IPS-20b (cell line): ENCODE results near the gene ZBP1.

ENCODE experiments used
- H3K27ac ChIP-seq: one replicate; pipeline ENCODE4 v1.5.1; 2013; ENCODE audit warnings: low read length
- H3K27me3 ChIP-seq: 2 replicates; pipeline ENCODE4 v1.6.1; 2013; ENCODE audit warnings: mild to moderate bottlenecking, low read length, inconsistent platforms; ENCODE audit not compliant: insufficient read depth
- H3K36me3 ChIP-seq: 2 replicates; pipeline ENCODE4 v1.6.1; 2013; ENCODE audit warnings: low read depth, mild to moderate bottlenecking, inconsistent platforms, low read length, moderate library complexity; ENCODE audit not compliant: insufficient read depth
- H3K4me1 ChIP-seq: 2 replicates; pipeline ENCODE4 v1.6.1; 2013; ENCODE audit warnings: mild to moderate bottlenecking, control low read depth, inconsistent platforms, low read length, moderate library complexity; ENCODE audit not compliant: insufficient read depth
- H3K4me3 ChIP-seq: 2 replicates; pipeline ENCODE4 v1.5.1; 2013; ENCODE audit warnings: mild to moderate bottlenecking, low read length, inconsistent platforms
- H3K9ac ChIP-seq: 2 replicates; pipeline ENCODE4 v1.6.1; 2013; ENCODE audit warnings: low read depth, mild to moderate bottlenecking, inconsistent platforms, low read length, moderate library complexity
- H3K9me3 ChIP-seq: 2 replicates; pipeline ENCODE4 v1.6.1; 2013; ENCODE audit warnings: mild to moderate bottlenecking, low read depth, low read length, inconsistent platforms; ENCODE audit not compliant: insufficient read depth

ZBP1 gene, protein sequence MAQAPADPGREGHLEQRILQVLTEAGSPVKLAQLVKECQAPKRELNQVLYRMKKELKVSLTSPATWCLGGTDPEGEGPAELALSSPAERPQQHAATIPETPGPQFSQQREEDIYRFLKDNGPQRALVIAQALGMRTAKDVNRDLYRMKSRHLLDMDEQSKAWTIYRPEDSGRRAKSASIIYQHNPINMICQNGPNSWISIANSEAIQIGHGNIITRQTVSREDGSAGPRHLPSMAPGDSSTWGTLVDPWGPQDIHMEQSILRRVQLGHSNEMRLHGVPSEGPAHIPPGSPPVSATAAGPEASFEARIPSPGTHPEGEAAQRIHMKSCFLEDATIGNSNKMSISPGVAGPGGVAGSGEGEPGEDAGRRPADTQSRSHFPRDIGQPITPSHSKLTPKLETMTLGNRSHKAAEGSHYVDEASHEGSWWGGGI

DNA sequence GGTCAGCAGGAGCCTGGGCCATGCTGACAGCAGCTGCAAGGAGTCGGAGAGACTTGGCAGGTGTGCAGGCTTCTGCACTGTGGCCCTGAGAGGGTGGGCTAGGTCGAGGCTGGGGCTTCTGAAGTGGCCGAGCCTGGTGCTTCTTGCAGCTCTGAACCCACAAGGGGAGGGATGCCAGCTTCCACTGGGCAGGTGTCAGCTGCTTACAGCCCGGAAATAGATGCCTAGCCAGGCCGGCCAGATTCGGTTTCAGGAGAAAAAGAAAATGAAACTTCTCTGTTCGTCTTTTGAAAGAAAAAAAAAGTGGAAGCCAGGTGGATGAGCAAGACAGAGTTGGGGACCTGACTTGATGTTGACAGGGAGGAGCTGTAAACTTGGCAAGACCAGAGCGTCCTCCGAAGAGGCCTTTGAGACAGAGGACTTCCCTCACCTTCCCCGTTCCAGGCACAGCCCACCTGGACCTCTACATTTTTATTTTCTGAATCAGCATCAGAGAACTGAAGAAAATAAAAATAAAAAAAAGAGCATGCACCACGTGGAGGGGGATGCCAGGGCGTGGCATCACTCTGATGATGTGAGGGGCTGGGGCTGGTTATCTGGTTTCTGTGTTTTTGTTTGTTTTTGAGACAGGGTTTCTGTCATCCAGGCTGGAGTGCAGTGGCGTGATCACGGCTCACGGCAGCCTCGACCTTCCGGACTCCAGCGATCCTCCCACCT lies at the start of gene ZBP1:
Gene ZBP1 (minus strand): TSS at position 153 of the 717 bp plus-strand sequence. CDS start 131 bp downstream, at position 22.
- Histone ChIP-seq H3K9me3 (no peaks in the 10 kb centered on the region; the same call in 1 of the 2 replicates), H3K36me3 (no peaks in the 10 kb centered on the region), H3K27me3 (no peaks in the 10 kb centered on the region), H3K27ac (no peak within 1 kb of the TSS), H3K4me3 (no peak within 1 kb of the TSS), H3K4me1 (no peaks in the 10 kb centered on the region), H3K9ac (no peak within 1 kb of the TSS)

DNA sequence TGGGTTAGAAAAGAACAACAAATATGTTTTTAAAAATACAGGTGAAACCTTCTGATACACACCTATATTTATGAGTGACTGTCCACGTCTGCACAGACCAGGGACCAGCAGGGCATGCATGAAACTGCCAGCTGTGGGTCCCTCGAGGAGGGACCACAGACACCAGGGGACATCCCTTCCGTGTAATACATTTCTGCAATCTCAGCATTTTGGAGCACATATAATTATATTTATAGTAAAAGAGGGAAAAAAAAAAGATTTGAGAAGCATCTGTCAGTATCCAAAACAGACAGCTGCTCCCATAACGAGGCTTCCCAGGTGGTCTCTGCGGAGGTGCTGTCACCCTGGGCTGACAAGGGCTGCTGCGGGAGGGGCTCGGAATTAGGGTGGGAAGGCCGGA lies 49.4 kb upstream of the ZBP1 start:
- no peak overlapping the region for H3K4me3 ChIP-seq
- no peaks in the 10 kb centered on the region for H3K36me3 ChIP-seq
- H3K9ac ChIP-seq, result no peak overlapping the region
- no peak overlapping the region for H3K27ac ChIP-seq
- no peaks in the 10 kb centered on the region for H3K9me3 ChIP-seq
- no peaks in the 10 kb centered on the region for H3K27me3 ChIP-seq
- H3K4me1 ChIP-seq, result peaks cover 13% of the 10 kb centered on the region; the same call in 1 of the 2 replicates

DNA sequence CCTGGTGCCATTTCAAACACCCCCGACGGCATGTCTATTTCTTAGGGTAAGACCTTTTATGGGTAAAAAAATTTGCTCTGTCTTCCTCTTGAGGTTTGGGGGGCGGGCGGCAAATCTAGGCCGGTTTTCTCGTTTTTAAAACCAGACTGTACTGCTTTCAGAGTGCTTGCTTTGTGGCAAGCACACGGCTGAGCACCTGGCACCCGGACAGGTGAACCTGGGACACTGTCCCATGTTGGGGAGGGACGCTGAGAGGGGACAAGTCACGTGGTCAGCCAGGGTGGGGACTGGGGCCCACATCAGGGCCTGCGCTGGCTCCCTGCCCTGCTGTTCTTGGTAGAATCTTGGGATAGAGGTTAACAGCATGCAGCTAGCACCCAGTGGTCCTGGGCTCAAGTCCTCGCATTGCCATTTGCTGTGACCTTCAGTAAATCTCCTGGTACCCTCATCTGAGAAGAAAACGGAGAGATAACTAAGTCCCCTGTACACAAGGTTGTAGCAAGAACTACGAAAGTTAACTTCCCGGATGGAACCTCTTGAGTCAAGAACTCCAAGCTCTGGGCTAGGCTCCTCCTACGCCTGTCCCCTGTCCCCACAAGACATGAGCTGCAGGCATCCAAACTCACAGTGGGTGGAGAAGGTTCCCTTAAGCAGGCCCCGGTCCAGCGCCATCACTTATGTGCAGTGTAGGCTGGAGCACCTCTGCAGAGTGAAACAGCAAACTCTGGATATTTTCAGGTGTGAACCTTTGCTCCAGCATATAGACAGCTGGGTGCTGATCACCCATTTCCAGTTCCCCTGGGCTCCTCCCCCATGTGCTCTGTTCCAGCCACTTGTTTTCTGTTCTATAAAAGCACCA lies 47.9 kb upstream of the ZBP1 start:
- Histone ChIP-seq H3K9me3 (no peaks in the 10 kb centered on the region), H3K4me1 (peaks cover 13% of the 10 kb centered on the region; the same call in 1 of the 2 replicates), H3K4me3 (no peak overlapping the region), H3K9ac (no peak overlapping the region), H3K36me3 (no peaks in the 10 kb centered on the region), H3K27ac (no peak overlapping the region), H3K27me3 (no peaks in the 10 kb centered on the region)

DNA sequence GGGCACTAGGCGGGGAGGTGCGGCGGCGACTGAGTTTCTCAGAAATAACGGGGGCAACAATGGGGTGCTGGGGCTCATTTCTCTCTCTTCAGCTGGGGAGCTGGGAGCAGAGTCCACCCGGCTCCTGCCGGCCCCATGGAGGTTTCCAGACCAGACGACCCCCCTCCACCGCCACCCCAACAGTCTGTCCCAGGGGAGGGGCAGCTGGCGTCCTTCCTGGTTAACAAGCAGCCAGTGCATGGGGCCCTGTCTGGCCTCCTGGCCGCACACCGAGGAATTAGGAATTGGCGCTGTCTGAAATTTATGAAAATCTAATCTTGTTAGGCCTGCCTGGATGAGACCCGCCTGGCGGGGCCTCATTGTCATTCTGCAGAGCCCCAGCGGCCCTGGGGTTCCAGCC lies 47.2 kb upstream of the ZBP1 start:
- H3K9me3 ChIP-seq, result no peaks in the 10 kb centered on the region
- no peak overlapping the region for H3K9ac ChIP-seq
- no peak overlapping the region for H3K27ac ChIP-seq
- no peaks in the 10 kb centered on the region for H3K36me3 ChIP-seq
- peaks cover 13% of the 10 kb centered on the region; the same call in 1 of the 2 replicates for H3K4me1 ChIP-seq
- H3K27me3 ChIP-seq, result no peaks in the 10 kb centered on the region
- no peak overlapping the region for H3K4me3 ChIP-seq

DNA sequence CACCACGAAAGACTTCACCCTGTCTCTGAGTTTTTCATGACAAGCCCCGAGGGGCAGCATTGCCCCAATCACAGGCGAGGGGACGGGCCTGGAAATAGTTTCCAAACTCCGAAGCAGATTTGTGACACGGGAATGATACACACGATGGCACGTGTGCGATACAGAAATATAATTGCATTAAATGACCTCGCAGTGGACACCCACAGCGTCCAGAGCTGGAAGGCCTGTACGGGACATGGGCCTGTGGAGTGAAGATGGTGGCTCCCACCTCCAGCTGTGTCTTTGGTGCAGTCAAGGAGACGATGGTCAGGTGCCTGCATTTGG lies 46.6 kb upstream of the ZBP1 start:
- Histone ChIP-seq H3K9me3 (no peaks in the 10 kb centered on the region), H3K9ac (no peak overlapping the region), H3K4me3 (no peak overlapping the region), H3K36me3 (no peaks in the 10 kb centered on the region), H3K27ac (no peak overlapping the region), H3K27me3 (no peaks in the 10 kb centered on the region), H3K4me1 (peaks cover 13% of the 10 kb centered on the region; the same call in 1 of the 2 replicates)

DNA sequence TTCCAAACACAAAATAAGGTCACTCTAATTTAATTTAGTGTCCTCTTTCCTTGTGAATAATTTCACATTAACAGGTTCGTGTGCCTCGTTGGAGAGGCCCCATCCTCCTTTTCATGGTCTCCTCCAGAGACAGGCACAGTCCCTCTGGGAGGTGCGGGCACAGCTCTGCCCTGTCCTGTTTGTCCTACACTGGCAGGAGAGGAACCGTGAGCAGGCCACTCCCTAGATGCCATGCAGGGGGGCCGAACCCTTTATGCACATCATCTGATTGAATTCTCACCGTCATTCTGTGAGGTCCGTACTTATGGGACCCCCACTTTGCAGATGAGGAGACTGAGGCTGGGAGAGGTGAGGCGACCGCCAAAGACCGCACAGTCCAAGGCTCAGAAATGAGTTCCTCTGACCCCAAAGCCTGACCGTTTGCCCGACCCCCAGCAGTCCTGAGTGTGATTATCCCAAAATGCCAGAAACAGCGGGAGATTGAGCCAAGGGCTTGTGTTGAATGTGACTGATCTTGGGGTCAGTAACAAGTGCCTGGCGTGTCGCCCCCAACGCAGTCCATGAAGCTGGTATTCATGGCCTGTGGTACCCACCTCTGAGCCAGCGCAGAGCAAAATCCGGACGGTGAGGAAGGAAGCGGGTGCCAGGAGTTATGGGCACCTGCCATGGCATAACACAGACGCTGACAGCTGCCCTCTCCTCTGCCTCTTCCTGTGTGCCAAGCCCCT lies 46.0 kb upstream of the ZBP1 start:
- Histone ChIP-seq H3K36me3 (no peaks in the 10 kb centered on the region), H3K27ac (no peak overlapping the region), H3K4me3 (no peak overlapping the region), H3K9me3 (no peaks in the 10 kb centered on the region), H3K27me3 (no peaks in the 10 kb centered on the region), H3K9ac (no peak overlapping the region), H3K4me1 (peaks cover 13% of the 10 kb centered on the region; the same call in 1 of the 2 replicates)

DNA sequence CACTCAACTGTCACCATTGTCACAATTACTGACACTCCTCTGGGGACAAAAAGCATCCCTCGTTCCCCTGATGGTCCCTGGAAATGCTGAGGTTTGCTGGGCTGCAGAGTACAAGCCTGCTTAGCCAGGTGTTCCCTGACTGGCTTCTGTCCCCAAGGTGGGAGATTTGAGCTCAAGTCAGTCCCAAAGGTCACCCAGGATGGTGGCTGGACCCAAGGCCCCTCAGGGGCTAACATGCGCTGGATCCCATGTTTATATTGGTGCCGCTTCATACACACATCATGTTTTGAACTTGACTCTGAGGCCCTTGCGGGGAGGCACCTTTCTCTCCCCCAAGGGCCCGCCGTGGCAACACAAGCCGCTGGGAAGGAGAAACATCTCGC lies 45.4 kb upstream of the ZBP1 start:
- H3K27ac ChIP-seq, result no peak overlapping the region
- H3K9ac ChIP-seq, result no peak overlapping the region
- H3K4me3 ChIP-seq, result no peak overlapping the region
- no peaks in the 10 kb centered on the region for H3K36me3 ChIP-seq
- no peaks in the 10 kb centered on the region for H3K27me3 ChIP-seq
- no peaks in the 10 kb centered on the region for H3K9me3 ChIP-seq
- peaks cover 13% of the 10 kb centered on the region; the same call in 1 of the 2 replicates for H3K4me1 ChIP-seq

DNA sequence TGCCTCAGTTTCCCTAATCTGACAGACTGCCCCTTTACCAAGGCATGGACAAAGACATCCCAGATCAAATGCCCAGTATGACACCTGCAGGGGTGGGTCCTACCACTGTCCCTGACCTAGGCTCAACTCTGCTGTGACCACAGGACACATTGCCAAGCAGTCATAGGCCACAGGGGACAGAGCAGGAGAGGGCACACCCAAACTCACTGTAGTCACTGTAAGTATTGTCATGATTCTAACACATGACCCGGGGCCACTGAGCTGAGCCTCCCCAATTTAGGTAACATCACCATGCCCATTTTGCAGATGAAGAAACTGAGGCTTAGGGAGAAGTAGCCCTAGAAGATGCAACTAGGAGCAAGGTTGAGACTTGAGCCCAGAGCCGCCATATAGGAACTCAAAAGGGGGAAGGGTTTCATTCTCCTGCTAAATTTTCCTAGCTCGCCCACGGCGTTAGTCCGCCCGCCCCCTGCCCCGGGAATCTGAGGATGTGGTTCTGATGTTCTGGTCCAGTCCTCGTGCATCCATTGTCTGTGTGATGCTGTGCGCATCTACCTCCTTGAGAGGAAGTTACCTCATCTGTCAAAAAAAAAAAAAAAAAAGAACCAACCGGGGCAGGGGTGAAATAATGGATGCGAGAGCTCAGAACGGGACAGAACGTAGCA lies 44.8 kb upstream of the ZBP1 start:
- no peaks in the 10 kb centered on the region for H3K9me3 ChIP-seq
- H3K9ac ChIP-seq, result no peak overlapping the region
- no peak overlapping the region for H3K4me3 ChIP-seq
- no peak overlapping the region for H3K27ac ChIP-seq
- no peaks in the 10 kb centered on the region for H3K27me3 ChIP-seq
- H3K4me1 ChIP-seq, result peaks cover 13% of the 10 kb centered on the region; the same call in 1 of the 2 replicates
- H3K36me3 ChIP-seq, result no peaks in the 10 kb centered on the region

DNA sequence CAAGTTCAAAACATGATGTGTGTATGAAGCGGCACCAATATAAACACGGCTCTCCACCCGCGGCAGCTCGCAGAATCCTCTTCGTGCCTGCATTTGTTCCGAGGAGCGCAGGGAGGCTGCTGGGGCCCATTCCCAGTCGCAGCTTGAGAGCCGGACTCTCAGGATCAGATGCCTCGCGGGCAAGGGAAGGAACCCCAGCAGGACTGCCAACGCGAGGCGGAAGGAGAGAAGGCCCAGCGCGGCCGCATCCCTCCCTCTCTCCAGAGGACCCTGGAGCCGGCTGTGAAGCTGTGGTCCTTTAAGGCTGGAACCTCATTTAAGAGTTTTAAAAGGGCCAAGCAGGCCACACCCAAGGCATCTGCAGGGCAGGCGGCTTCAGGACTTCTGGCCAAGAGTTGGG lies 44.2 kb upstream of the ZBP1 start:
- Histone ChIP-seq H3K4me1 (peaks cover 13% of the 10 kb centered on the region; the same call in 1 of the 2 replicates), H3K9me3 (no peaks in the 10 kb centered on the region), H3K4me3 (no peak overlapping the region), H3K27ac (no peak overlapping the region), H3K36me3 (no peaks in the 10 kb centered on the region), H3K27me3 (no peaks in the 10 kb centered on the region), H3K9ac (no peak overlapping the region)

DNA sequence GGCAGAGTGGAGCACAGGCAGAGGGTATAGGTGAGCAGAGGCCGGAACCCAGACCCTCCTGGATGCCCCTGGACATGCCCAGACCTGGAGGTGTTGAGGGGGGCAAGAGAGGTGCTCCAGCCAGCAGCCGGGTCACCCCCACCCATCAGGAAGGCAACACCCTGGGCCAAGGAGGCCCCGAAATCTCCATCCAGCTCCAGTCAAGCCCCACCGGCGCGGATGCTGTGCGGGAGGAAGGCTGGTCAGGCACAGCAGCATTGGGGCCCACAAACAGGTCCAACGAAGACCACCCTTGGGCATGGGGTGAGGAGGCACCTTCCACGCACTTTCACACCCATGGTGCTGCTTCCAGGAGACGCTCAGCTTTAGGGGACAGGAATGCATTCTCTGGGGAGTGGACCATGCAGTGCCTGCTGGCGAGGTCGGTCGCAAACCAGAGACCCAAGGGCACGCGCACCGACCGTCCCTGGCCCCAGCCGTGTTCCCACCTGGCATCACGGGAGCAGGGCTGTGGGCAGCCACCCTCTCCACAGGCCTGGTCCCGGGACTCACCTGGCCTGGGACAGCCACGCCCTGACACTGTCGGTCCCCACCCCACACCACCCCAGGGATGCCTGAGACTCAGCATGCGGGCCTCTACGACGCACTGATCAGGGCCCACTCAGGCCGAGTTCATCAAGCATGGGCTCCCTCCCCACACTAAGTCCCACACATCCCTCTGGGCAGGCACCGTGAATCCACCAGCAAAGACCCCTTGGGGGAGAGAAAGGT lies 43.6 kb upstream of the ZBP1 start:
- Histone ChIP-seq H3K27ac (no peak overlapping the region), H3K9ac (no peak overlapping the region), H3K9me3 (no peaks in the 10 kb centered on the region), H3K4me3 (no peak overlapping the region), H3K36me3 (peaks cover 5% of the 10 kb centered on the region; the same call in 1 of the 2 replicates), H3K4me1 (peaks cover 13% of the 10 kb centered on the region; the same call in 1 of the 2 replicates), H3K27me3 (no peaks in the 10 kb centered on the region)
